ENCODE results near the gene GCG. TPM values are rescaled to one million over a fixed set of nuclear protein-coding genes. Genes with fewer than 3 reads are reported as not detected.

GCG gene
- total RNA-seq, 1 experiment from 2014 or later = 0.31 TPM

DNA sequence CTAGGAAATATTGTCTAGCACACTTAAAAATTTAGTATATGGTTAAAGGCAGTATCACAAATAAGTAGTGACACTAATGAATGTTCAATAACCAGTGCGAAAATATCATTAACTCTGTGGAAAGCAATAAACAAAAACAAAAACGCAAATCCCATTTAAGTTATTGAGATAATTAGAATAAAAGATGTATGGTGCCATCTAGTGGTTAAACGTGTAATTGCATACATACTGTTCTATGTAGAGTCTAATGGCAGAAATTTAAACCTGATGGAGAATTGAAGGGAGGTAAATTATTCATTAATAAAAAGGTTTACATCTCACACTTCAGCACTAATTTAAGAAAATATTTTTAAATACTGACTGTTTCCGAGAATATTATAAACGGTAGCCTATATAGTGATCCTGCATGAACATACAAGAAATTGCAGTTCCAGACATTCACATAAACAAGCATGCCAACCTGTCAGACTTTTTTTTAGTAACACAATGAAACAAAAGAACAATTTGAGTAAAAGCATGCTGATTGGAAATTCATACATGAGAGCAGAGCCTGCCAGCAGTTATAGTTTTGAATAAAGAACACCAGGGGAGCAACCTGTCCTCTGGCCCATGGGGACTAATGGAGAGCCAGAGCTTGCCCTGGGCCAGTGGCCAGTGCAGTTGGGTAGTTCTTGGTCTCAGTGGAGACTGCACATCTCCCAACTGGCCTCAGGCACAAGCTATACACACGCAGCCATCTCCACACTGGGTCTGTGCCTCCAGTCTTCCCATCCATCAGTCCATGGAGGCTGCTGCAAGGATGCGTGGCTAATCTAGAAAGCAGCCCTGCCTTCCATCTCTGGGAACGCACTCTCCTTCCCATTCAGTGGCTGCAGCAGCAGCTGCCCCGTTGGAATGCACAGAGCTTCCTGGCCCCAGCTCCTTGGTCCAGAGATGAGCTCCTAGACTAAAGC lies 28.0 kb downstream of the GCG start:
- peak; percentile 74 for ATAC-seq
- ChIA-PET POLR2A (no interaction called here), CTCF (no interaction called here)
- no peaks in the 10 kb centered on the region for H3K9me3 ChIP-seq (ENCODE audit: control insufficient read depth, insufficient read depth, low read depth, low read length)
- in situ Hi-C loops (cut with HindIII; ENCODE audit: low pct_unique_long_range_greater_than_20kb, low sequenced_read_pairs) (no loop called here), intact Hi-C loops (cut with micrococcal nuclease; ENCODE audit: unreplicated experiment) (loop anchor here (2.0 to 5.0 kb wide), 3 partner anchors 117 to 537 kb away; no protein-coding TSS in a partner anchor)
- H3K4me1 ChIP-seq (ENCODE audit: control insufficient read depth, insufficient read depth, low read length) = no peaks in the 10 kb centered on the region
- no peaks in the 10 kb centered on the region for H3K36me3 ChIP-seq (ENCODE audit: control insufficient read depth, insufficient read depth, low read length)
- TF ChIP-seq CTCF (IDR thresholded peaks at IDR 0.05) = peak; percentile 57; the same call in 1 of the 2 replicates
- no peak for TF ChIP-seq REST (IDR thresholded peaks at IDR 0.05; ENCODE audit: insufficient read depth in 1 of 2, low read depth in 2 of 2, low read length in 1 of 2)
- peak; percentile 35 for DNase-seq (ENCODE audit: low read depth, low spot score)
- no peaks in the 10 kb centered on the region for H3K27me3 ChIP-seq (ENCODE audit: control insufficient read depth, insufficient read depth, low read length)
- no TSS peak for BruUV-seq (replicated peaks)
- H3K27ac ChIP-seq (ENCODE audit: low read length) = no peak overlapping the region
- no peak overlapping the region for H3K4me3 ChIP-seq (ENCODE audit: low read depth in 2 of 2, low read length in 2 of 2)

DNA sequence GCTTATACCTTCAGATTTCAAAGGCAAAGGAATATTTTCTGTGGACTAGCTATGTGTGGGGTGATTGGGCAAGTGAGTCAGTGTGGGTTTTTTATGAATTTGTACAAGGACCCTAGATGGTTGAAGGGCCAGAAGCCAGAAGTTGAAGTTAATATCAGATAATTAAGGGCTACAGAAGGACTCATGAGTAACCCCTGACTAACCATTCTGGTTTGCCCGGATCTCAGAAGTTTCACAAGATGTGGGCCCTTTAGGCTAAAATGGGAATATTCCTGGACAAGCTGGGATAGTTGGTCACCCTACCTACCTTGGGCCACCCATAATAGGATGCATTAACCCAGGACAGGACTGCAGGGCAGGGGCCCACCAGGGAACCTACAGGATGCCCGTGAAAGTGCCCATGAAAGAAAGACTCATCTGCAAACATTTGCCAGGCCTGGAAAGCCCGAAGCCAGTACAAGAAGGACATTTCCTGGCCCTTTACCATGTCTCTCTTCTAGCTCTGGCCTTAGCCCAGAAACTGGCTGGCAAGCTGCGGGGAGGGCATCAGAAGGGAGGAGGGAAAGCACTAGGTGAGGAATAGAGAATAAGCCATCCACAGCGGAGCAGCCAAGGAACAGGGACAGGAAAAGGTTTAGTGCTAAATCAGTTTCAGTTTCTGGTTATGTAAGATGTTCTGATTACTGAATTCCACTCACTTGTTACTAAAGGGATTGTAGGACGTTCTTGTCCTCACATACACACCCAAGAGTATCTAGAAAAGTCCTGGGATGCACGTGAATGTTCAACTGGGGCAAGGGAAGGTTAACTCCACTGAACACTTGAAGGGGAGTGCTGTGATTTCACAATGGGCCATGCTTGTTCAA lies 33.6 kb downstream of the GCG start:
- BruUV-seq (replicated peaks) = no TSS peak
- in situ Hi-C loops (cut with HindIII; ENCODE audit: low pct_unique_long_range_greater_than_20kb, low sequenced_read_pairs) (no loop called here), intact Hi-C loops (cut with micrococcal nuclease; ENCODE audit: unreplicated experiment) (no loop called here)
- no peak for TF ChIP-seq SIN3A (IDR thresholded peaks at IDR 0.05; ENCODE audit: borderline replicate concordance, insufficient read depth, low read depth, low read length)
- TF ChIP-seq REST (IDR thresholded peaks at IDR 0.05; ENCODE audit: insufficient read depth in 1 of 2, low read depth in 2 of 2, low read length in 1 of 2) = no peak
- no peak for TF ChIP-seq CTCF (IDR thresholded peaks at IDR 0.05)
- no peak for TF ChIP-seq POLR2AphosphoS5 (IDR thresholded peaks at IDR 0.05; ENCODE audit: low read depth, low read length)
- no peak for TF ChIP-seq TCF7L2 (IDR thresholded peaks at IDR 0.05; ENCODE audit: low read depth, low read length)
- ATAC-seq (no peak), DNase-seq (ENCODE audit: low read depth, low spot score) (no peak)
- no peaks in the 10 kb centered on the region for H3K9me3 ChIP-seq (ENCODE audit: control insufficient read depth, insufficient read depth, low read depth, low read length)
- H3K27ac ChIP-seq (ENCODE audit: low read length) = no peak overlapping the region
- H3K27me3 ChIP-seq (ENCODE audit: control insufficient read depth, insufficient read depth, low read length) = no peaks in the 10 kb centered on the region
- H3K4me3 ChIP-seq (ENCODE audit: low read depth in 2 of 2, low read length in 2 of 2) = no peak overlapping the region
- no peaks in the 10 kb centered on the region for H3K36me3 ChIP-seq (ENCODE audit: control insufficient read depth, insufficient read depth, low read length)
- no peaks in the 10 kb centered on the region for H3K4me1 ChIP-seq (ENCODE audit: control insufficient read depth, insufficient read depth, low read length)
- ChIA-PET CTCF (no interaction called here), POLR2A (no interaction called here)

Measured in Panc1 (cell line).